DND-41 (cell line): ENCODE measurements around the gene MRLN.

Experiments
- ATAC-seq: fragments of 200-7000 bp; cut with Tn5 transposase; 3 replicates; pipeline ENCODE4 v1.9.1; 2021; ENCODE audit warnings: low read depth; ENCODE audit not compliant: insufficient read depth
- DNase-seq: peaks from one replicate; pipeline ENCODE4 v3.0.0-alpha.2; 2020
- H2AFZ ChIP-seq: 2 replicates; pipeline ENCODE4 v1.6.0; 2012; ENCODE audit warnings: low read depth, low read length
- H3K27ac ChIP-seq: 2 replicates; pipeline ENCODE4 v1.5.1; 2012; ENCODE audit warnings: low read length, inconsistent platforms
- H3K27me3 ChIP-seq: fragments of 200-600 bp; sonication (generic); 2 replicates; pipeline ENCODE4 v1.6.0; 2012; ENCODE audit warnings: low read length, mild to moderate bottlenecking, inconsistent platforms; ENCODE audit not compliant: insufficient read depth, poor library complexity
- H3K36me3 ChIP-seq: 2 replicates; pipeline ENCODE4 v1.5.1; 2012; ENCODE audit warnings: low read length, inconsistent platforms; ENCODE audit not compliant: insufficient read depth
- H3K4me1 ChIP-seq: 2 replicates; pipeline ENCODE4 v1.5.1; 2012; ENCODE audit warnings: mild to moderate bottlenecking, low read length; ENCODE audit not compliant: insufficient read depth
- H3K4me2 ChIP-seq: 2 replicates; pipeline ENCODE4 v1.6.0; 2012; ENCODE audit warnings: mild to moderate bottlenecking, moderate library complexity, low read length, inconsistent platforms; ENCODE audit not compliant: insufficient read depth
- H3K4me3 ChIP-seq, 2 experiments: fragments of 200-600 bp in 1 of 2; shearing (Covaris generic) in 1 of 2; 2 replicates each; pipeline ENCODE4 v1.5.1; 2012 to 2016; ENCODE audit warnings: inconsistent platforms in 2 of 2, low read length in 2 of 2, mild to moderate bottlenecking in 2 of 2, low read depth in 1 of 2, moderate library complexity in 1 of 2
- H3K79me2 ChIP-seq: 2 replicates; pipeline ENCODE4 v1.6.0; 2012; ENCODE audit warnings: low read length, inconsistent platforms; ENCODE audit not compliant: insufficient read depth
- H3K9ac ChIP-seq: 2 replicates; pipeline ENCODE4 v1.6.0; 2012; ENCODE audit warnings: low read depth, mild to moderate bottlenecking, inconsistent platforms, low read length, moderate library complexity
- H3K9me3 ChIP-seq: 2 replicates; pipeline ENCODE4 v1.5.1; 2012; ENCODE audit warnings: low read length, moderate library complexity, mild to moderate bottlenecking, inconsistent platforms; ENCODE audit not compliant: insufficient read depth, severe bottlenecking
- H4K20me1 ChIP-seq: 2 replicates; pipeline ENCODE4 v1.6.0; 2012; ENCODE audit warnings: low read length; ENCODE audit not compliant: insufficient read depth
- CTCF ChIP-seq: IDR thresholded peaks from 2 replicates; pipeline ENCODE4 v1.5.1; 2012; ENCODE audit warnings: borderline replicate concordance, low read length, moderate library complexity, mild to moderate bottlenecking; ENCODE audit not compliant: poor library complexity, severe bottlenecking; ENCODE audit errors: extremely low read depth
- EZH2 ChIP-seq: IDR thresholded peaks from 3 replicates; pipeline ENCODE4 v1.6.1; 2012; ENCODE audit warnings: borderline replicate concordance, low read depth, mild to moderate bottlenecking, moderate library complexity, low read length, inconsistent platforms; ENCODE audit not compliant: severe bottlenecking

MRLN gene

GRCh38 chr10:59718257-59718656 lies 35.0 kb downstream of the MRLN start:
- no peak for ATAC-seq
- Histone ChIP-seq H3K27ac (no peak overlapping the region), H3K4me3 (no peak overlapping the region), H3K27me3 (no peaks in the 10 kb centered on the region), H2AFZ (no peak overlapping the region), H3K4me1 (no peaks in the 10 kb centered on the region), H4K20me1 (no peaks in the 10 kb centered on the region), H3K9me3 (peaks cover 2% of the 10 kb centered on the region), H3K79me2 (no peaks in the 10 kb centered on the region), H3K4me2 (no peak overlapping the region), H3K36me3 (no peaks in the 10 kb centered on the region), H3K9ac (no peak overlapping the region)
- no peak for TF ChIP-seq CTCF
- TF ChIP-seq EZH2, result no peak
- DNase-seq, result no peak

GRCh38 chr10:59713196-59713821 lies 39.9 kb downstream of the MRLN start:
- Histone ChIP-seq H3K27me3 (no peaks in the 10 kb centered on the region), H3K4me2 (no peak overlapping the region), H3K4me1 (no peaks in the 10 kb centered on the region), H3K9me3 (no peaks in the 10 kb centered on the region), H2AFZ (no peak overlapping the region), H3K27ac (no peak overlapping the region), H3K79me2 (no peaks in the 10 kb centered on the region), H3K4me3 (no peak overlapping the region), H3K9ac (no peak overlapping the region), H3K36me3 (no peaks in the 10 kb centered on the region), H4K20me1 (no peaks in the 10 kb centered on the region)
- no peak for TF ChIP-seq CTCF
- no peak for TF ChIP-seq EZH2
- DNase-seq (no peak), ATAC-seq (no peak)

GRCh38 chr10:59711871-59712494 lies 41.3 kb downstream of the MRLN start:
- no peak overlapping the region for H2AFZ ChIP-seq
- no peaks in the 10 kb centered on the region for H3K9me3 ChIP-seq
- no peaks in the 10 kb centered on the region for H4K20me1 ChIP-seq
- H3K36me3 ChIP-seq, result no peaks in the 10 kb centered on the region
- H3K9ac ChIP-seq, result no peak overlapping the region
- no peak overlapping the region for H3K27ac ChIP-seq
- TF ChIP-seq CTCF (no peak), EZH2 (no peak)
- H3K79me2 ChIP-seq, result no peaks in the 10 kb centered on the region
- DNase-seq (no peak), ATAC-seq (no peak)
- H3K27me3 ChIP-seq, result no peaks in the 10 kb centered on the region
- no peak overlapping the region for H3K4me2 ChIP-seq
- no peaks in the 10 kb centered on the region for H3K4me1 ChIP-seq
- no peak overlapping the region for H3K4me3 ChIP-seq
